Memory B cell (primary cell): ENCODE data around the gene SYTL3.

Experiments
- ATAC-seq: fragments of 150-1000 bp; cut with Tn5 transposase; 2 replicates; pipeline ENCODE4 v1.10.0; 2021; ENCODE audit warnings: low read depth, mild to moderate bottlenecking, moderate library complexity
- DNase-seq, 2 donors: peaks; one replicate each; pipeline ENCODE4 v3.0.0; 2022; ENCODE audit warnings: low spot score in 2 of 2
- H3K27ac Mint-ChIP-seq: one replicate; pipeline ENCODE4 v1.8.0; 2022; ENCODE audit warnings: mild to moderate bottlenecking, moderate library complexity, mixed read lengths
- H3K27me3 Mint-ChIP-seq: one replicate; pipeline ENCODE4 v1.8.0; 2022; ENCODE audit warnings: mixed read lengths
- H3K36me3 Mint-ChIP-seq: one replicate; pipeline ENCODE4 v1.8.0; 2022; ENCODE audit warnings: mild to moderate bottlenecking, mixed read lengths
- H3K4me1 Mint-ChIP-seq: one replicate; pipeline ENCODE4 v1.8.0; 2022; ENCODE audit warnings: mixed read lengths
- H3K4me3 Mint-ChIP-seq: one replicate; pipeline ENCODE4 v1.8.0; 2022; ENCODE audit warnings: mild to moderate bottlenecking, moderate library complexity, mixed read lengths
- H3K9me3 Mint-ChIP-seq: one replicate; pipeline ENCODE4 v1.8.0; 2022; ENCODE audit warnings: mixed read lengths

The SYTL3 gene

DNA sequence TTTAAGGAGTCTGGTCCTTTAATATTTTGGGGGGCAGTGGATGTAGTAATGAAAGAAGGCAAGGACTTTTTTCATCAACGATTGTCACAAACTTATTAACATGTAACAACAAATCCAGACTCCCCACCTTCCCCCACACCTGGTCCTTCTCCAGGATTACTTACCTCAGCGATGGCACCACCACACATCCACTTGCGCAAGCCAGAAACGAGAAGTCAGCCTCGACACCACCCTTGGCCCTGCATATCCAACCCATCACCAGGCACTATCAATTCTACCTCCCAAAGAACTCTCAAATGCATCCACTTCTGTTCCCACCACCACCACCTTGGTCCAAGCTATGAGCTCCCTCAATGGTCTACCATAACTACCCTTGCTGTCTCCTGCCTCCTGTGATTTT lies 162.8 kb downstream of the SYTL3 start:
- ATAC-seq = no peak
- no peak for DNase-seq
- Mint-ChIP-seq H3K36me3 (peaks cover 51% of the 10 kb centered on the region), H3K9me3 (peaks cover 3% of the 10 kb centered on the region), H3K4me3 (peak overlapping the region; percentile 98), H3K27me3 (no peaks in the 10 kb centered on the region), H3K27ac (peak overlapping the region; percentile 100), H3K4me1 (peaks cover 64% of the 10 kb centered on the region)

DNA sequence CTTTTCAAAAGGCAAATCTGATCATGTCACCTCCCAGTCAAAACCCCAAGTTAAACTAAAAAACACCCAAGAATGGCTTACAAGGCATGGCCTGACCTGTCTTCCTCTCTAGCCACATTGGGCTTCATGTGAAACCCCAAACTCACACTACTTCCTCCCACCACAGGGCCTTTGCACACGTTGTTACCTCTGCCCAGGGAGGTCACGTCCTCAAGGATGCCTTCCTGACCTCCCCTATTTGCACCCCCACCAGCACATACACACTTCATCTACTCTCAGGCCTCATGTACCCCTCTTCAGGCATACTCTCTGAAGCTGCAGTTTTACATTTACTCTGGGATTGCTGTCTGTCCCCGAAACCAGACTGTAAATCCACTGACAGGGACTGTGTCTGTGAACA lies 163.2 kb downstream of the SYTL3 start:
- H3K4me3 Mint-ChIP-seq = peak overlapping the region; percentile 98
- H3K9me3 Mint-ChIP-seq = peaks cover 3% of the 10 kb centered on the region
- peak overlapping the region; percentile 100 for H3K27ac Mint-ChIP-seq
- DNase-seq (no peak), ATAC-seq (no peak)
- no peaks in the 10 kb centered on the region for H3K27me3 Mint-ChIP-seq
- H3K4me1 Mint-ChIP-seq = peaks cover 60% of the 10 kb centered on the region
- peaks cover 51% of the 10 kb centered on the region for H3K36me3 Mint-ChIP-seq
